SK-N-MC (cell line): ENCODE data around the gene APBA3.

Source experiments
- DNase-seq: peaks from one replicate; pipeline ENCODE4 v3.0.0-alpha.2; 2011; ENCODE audit warnings: low read depth, low spot score
- H3K27ac ChIP-seq: fragments of 200-600 bp; sonication (generic); 2 replicates; pipeline ENCODE4 v1.5.1; 2016; ENCODE audit warnings: mixed run types
- H3K36me3 ChIP-seq: fragments of 200-600 bp; sonication (generic); 2 replicates; pipeline ENCODE4 v1.6.1; 2017; ENCODE audit warnings: antibody characterized with exemption, low read length, mixed read lengths; ENCODE audit not compliant: insufficient read depth
- H3K4me3 ChIP-seq: fragments of 200-600 bp; sonication (generic); 2 replicates; pipeline ENCODE4 v1.5.1; 2016
- H3K9ac ChIP-seq: fragments of 200-600 bp; sonication (generic); 2 replicates; pipeline ENCODE4 v1.8.0; 2017; ENCODE audit warnings: mixed run types, mixed read lengths; ENCODE audit not compliant: insufficient read length
- H3K9me3 ChIP-seq: fragments of 200-600 bp; sonication (generic); 2 replicates; pipeline ENCODE4 v1.6.1; 2017; ENCODE audit warnings: low read depth, mild to moderate bottlenecking, antibody characterized with exemption, low read length, moderate library complexity, mixed read lengths
- EZH2 ChIP-seq: fragments of 200-600 bp; sonication (generic); IDR thresholded peaks from one replicate; pipeline ENCODE4 v1.6.1; 2017; ENCODE audit warnings: antibody characterized with exemption
- FOXP2 ChIP-seq: optimal IDR thresholded peaks from 2 replicates; pipeline ENCODE3; 2011; ENCODE audit warnings: mild to moderate bottlenecking, moderate library complexity; ENCODE audit not compliant: insufficient read depth; ENCODE audit errors: extremely low read length, control extremely low read depth
- POLR2AphosphoS5 ChIP-seq: IDR thresholded peaks from 2 replicates; pipeline ENCODE4 v1.6.1; 2012; ENCODE audit warnings: mild to moderate bottlenecking, low read depth, low read length, borderline replicate concordance

APBA3 gene

GRCh38 chr19:3712663-3713611, 48.6 kb downstream of the APBA3 start:
- Histone ChIP-seq H3K9ac (no peak overlapping the region), H3K27ac (no peak overlapping the region), H3K4me3 (no peak overlapping the region)

DNA sequence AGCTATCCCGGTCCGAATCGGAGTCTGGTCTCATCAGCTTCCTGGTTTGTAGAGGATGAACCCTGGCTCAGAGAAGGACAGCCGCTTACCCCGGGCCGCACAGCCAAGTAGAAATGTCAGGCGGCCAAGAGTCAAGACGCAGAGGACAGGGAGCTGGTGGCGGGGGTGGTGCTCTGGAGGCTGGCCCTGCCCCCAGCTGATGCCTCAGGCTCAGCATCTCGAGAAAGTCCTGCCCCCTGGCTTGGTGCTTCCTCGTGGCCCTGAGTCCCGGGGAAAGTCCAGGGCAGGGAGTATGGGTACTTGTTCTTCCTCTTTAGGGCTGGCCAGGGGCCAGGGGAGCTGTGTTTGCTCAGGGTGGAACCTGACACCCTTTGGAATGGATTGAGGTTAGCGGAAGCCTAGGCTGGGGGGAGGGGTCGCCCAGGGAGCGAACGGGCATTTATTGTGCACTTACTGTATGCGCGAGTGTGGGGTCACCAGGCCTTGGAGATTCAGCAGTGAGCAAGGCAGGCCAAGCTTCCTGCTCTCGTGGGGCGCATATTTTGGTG, 51.2 kb downstream of the APBA3 start:
- no peaks in the 10 kb centered on the region for H3K9me3 ChIP-seq
- DNase-seq = no peak
- TF ChIP-seq POLR2AphosphoS5 (no peak), FOXP2 (no peak), EZH2 (no peak)
- no peak overlapping the region for H3K27ac ChIP-seq
- H3K4me3 ChIP-seq = no peak overlapping the region
- no peak overlapping the region for H3K9ac ChIP-seq
- H3K36me3 ChIP-seq = no peaks in the 10 kb centered on the region

More at GRCh38 chr19:3712663-3713611, 48.6 kb downstream of the APBA3 start:
- TF ChIP-seq EZH2 (no peak), FOXP2 (no peak), POLR2AphosphoS5 (no peak)
- DNase-seq = no peak
- Histone ChIP-seq H3K36me3 (no peaks in the 10 kb centered on the region), H3K9me3 (no peaks in the 10 kb centered on the region)

DNA sequence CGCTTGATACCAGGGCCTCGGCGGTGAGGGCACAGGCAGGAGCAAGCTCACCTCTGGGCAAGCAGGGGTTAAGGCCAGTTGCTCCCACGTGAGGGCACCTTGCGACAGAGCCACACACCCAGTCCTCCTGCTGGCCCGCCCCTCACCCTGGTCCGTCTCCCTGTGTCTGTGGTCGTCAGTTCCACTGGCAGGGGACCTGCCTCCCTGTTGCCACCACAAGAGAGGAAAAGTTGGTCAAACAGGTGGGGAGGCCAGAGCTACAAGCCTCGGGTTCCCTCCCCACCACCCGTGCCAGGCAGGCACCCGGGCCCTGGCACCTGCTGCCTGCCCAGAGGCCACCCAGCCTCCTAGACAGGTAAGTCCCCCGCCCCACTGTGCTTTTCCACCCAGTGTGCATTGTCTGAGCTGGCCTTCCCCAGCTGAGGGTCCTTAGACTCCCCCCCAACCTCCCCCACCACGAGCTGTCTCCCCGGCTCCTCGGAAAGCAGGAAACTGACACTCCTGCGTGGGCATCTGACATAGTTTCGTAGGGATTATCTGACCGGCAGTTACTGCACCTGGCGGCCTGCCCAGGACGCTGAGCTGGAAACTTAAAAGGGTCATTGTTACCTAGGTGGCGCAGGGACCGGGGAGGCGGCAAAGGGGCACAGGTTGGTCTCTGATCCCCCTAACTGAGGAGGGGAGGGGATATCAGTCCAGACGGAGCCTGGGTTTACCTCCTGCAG, 53.1 kb downstream of the APBA3 start, which contains the start of gene TJP3:
Gene TJP3 (plus strand): TSS at position 178 of the 725 bp plus-strand sequence. CDS start 20,049 bp downstream, outside the sequence.
- DNase-seq = no peak
- TF ChIP-seq EZH2 = no peak
- no peak for TF ChIP-seq FOXP2
- TF ChIP-seq POLR2AphosphoS5 = no peak
- no peak within 1 kb of the TSS for H3K4me3 ChIP-seq
- H3K9ac ChIP-seq = no peak within 1 kb of the TSS
- H3K27ac ChIP-seq = no peak within 1 kb of the TSS
- H3K36me3 ChIP-seq = no peaks in the 10 kb centered on the region
- H3K9me3 ChIP-seq = no peaks in the 10 kb centered on the region

DNA sequence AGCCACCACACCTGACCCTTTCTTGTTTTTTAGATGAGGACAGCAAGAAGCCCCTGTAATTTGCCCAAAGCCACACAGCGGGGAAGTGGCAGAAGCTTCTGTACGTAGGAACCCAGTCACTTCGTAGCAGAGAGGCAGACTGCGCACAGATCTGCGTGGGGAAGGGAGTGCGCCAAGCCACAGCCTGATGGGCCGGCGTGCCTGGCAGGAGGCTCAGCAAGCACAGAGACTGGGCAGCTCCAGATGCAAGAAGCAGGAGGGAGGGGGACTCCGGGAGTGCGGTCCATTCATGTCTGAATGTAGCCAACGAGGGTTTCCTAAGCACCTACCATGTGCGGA, 53.7 kb downstream of the APBA3 start:
- Histone ChIP-seq H3K27ac (no peak overlapping the region), H3K36me3 (no peaks in the 10 kb centered on the region), H3K9ac (no peak overlapping the region), H3K4me3 (no peak overlapping the region), H3K9me3 (no peaks in the 10 kb centered on the region)
- DNase-seq = no peak
- no peak for TF ChIP-seq FOXP2
- TF ChIP-seq EZH2 = no peak
- no peak for TF ChIP-seq POLR2AphosphoS5

- DNase-seq = no peak
- Histone ChIP-seq H3K27ac (no peak overlapping the region), H3K9me3 (no peaks in the 10 kb centered on the region), H3K36me3 (no peaks in the 10 kb centered on the region), H3K4me3 (no peak overlapping the region), H3K9ac (no peak overlapping the region)
- TF ChIP-seq POLR2AphosphoS5 (no peak), EZH2 (no peak), FOXP2 (no peak)
These were observed 60.3 kb downstream of the APBA3 start for GRCh38 chr19:3701200-3701599.
